HG03060 (cell line): ENCODE data around the gene DGKH.
"Not testable (repeated sequence)": the region's sequence is repeated elsewhere in the genome, so short reads cannot be mapped to it uniquely, and the experiment has no call there.

Experiments used
- ATAC-seq: cut with Tn5 transposase; IDR thresholded peaks from one replicate; pipeline ENCODE4 v1.9.1; 2021; ENCODE audit warnings: low read depth, moderate number of reproducible peaks; ENCODE audit not compliant: unreplicated experiment

DGKH gene

GRCh38 chr13:42068886-42069285 lies 20.4 kb downstream of the DGKH start:
- no peak for ATAC-seq

- ATAC-seq: not testable (repeated sequence)
These were observed 22.2 kb downstream of the DGKH start for GRCh38 chr13:42070599-42070998.

DNA sequence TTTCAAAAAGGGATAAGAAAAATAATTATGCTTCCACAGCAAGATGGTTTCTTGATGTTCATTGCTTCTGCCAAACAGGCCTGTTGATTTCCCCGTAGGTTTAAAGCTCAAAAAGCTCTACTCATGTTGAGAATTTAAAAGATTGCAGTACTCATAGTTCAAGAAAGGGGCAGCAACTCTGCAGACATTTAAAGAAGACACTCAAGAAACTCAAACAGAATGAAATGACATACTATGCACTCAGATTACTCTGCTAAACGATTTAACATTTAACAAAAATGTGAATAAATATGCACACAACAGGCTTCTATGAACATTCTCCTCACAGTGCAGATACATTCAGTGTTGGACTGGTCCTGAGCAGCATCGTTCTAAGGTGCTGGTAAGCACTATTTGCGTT lies 22.7 kb downstream of the DGKH start:
- not testable (repeated sequence) for ATAC-seq

- ATAC-seq: no peak
These were observed 23.4 kb downstream of the DGKH start for GRCh38 chr13:42071672-42072419.

DNA sequence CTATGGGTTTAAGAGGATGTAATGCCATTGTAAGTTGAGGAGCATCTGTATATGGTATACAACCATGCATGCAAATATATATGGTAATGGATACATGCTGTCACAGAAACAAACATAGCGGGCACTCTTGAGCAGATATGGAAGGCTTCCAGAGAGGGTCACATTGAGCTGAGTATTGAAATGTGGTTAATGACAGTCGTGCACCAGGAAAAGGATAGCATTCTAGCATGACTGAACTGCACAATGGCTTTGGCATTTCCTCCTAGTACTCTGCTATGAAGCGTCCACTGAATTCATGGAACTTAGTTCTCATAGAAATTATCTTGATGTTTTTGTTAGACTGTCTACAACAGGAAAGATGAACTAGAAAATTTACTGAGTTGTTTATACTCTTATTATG lies 25.2 kb downstream of the DGKH start:
- ATAC-seq: no peak

GRCh38 chr13:42075517-42075916 lies 27.1 kb downstream of the DGKH start:
- no peak for ATAC-seq

DNA sequence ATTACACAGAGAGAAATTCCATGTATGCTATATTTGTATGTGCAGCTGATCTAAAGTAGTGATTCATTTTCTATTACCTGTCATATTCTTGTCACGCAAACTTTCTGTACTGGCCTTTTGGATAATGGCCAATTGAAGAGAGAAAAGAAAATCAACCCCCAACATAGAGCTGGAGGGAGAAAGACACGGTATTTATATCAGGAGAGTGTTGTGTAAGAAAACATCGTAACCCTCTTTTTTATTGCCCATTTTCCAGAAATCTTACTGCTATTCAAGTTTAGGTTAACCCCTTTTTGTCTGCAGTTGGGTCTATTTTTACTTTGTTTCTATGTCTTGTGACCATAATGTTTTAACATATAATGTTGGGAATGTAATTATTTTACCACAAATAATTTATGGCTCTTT lies 27.9 kb downstream of the DGKH start:
- ATAC-seq: no peak

DNA sequence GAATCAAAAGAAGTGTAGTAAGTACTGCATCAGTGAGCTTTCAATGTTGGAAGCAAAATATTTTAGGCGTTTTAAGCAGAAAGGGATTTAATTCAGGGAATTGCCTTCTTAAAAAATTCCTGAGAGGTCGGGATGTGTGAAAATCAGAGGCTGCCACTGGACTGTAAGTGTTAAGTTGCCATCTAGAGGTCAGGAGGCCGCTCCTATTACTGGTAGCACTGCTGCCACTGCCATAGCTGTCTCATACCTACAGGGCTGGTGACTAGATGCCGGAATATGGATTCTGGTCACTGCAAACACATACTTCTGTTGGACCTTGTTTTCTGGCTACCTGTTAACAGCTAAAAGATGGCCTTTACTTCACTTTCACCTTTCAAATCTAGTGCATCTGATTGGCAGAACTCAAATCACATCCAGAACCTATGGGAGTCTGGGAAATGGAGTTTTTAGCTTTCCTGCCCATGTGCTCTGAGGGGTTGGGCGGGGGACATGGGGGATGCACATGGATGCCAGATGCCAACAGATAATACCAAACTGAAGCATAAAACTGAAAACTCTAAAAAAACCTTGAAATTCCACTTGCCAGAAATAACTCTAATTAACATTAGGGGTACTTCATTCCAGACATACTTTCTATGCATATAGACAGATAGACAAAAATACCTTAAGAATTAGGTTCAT lies 29.8 kb downstream of the DGKH start:
- no peak for ATAC-seq

DNA sequence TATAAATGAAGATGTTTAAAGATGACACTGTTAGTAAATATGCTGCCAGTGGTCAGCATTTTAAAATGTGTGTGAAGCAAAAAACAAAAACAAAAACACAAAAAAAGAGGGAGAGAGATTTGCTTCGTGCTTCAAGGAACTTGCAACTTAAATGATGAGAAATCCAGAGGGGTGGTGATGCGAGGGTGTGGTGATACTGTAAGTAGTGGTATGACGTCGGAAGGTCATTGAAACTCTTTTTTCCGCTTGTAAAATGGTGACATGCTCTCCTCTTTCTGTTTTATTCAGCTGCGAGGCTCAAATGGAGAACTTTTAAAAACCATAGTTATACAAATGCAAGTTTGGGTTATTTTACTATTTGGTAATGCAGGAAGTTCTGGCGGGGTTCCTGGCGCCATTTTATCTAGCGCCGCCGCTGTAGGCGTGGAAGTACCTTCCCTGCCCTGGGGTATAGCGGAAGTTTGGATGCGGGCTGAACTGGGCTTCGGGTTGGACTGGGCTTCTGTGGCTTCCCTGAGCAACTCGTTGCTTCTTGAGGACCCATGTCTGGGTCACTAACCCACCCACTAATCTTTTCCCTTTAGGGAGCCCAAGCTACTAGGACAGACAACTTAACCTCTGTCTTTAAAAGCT lies 34.8 kb downstream of the DGKH start:
- ATAC-seq: no peak

DNA sequence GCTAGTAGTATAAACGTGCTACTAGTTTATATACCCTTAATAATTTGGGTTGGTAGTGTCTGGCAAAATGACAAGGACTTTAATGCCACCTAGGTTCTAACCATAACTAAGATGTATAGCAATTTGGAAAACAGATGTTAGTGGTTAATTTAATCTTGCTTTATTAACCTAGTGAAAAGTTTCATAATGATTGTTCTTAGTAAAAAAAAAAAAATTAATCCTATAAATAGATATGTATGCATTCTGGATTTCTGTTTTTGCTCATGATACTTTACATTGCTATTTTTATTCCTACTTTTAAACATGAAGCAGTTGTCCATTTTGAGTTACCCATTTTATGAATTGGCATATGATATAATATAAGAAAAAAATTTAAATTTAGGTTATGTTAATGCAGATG lies 36.3 kb downstream of the DGKH start:
- ATAC-seq: no peak

- no peak for ATAC-seq
These were observed 38.1 kb downstream of the DGKH start for GRCh38 chr13:42086582-42086981.

DNA sequence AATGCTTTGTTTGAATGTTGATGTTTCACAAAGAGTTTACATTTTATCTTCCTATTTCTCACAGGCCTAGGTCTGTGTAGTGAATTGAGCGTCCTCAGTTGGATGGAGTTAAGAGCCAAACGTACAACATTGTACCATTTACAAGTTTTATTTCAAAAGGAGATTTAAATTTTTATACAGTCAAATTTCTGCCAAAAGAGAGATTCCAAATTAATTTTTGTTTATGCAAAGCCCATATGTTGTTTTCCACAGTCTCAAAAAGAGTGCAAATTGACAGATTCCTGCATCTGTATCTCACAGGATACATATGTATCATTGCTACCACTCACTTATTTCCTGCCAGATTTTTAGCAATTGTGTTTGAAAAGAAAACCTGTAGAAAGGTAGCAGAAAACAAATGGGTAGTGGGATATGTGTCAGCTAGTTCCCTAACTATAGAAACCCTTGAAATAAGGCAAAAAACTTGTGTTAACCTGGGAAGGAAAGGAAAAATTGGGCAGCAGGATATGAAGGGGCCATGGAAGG lies 46.1 kb downstream of the DGKH start:
- ATAC-seq: no peak

DNA sequence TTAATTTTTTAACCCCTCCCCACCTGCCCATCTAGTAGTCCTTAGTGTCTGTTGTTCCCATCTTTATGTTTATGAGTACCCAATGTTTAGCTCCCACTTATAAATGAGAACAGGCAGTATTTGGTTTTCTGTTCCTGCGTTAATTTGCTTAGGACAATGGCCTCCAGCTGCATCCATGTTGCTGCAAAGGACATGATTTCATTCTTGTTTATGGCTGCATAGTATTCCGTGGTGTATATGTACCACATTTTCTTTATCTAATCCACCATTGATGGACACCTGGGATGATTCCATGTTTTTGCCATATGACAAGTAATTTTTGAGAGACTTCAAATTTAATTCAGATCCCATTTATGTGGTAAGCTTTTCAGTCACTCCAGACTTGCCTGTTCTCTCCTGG lies 47.8 kb downstream of the DGKH start:
- ATAC-seq: not testable (repeated sequence)

DNA sequence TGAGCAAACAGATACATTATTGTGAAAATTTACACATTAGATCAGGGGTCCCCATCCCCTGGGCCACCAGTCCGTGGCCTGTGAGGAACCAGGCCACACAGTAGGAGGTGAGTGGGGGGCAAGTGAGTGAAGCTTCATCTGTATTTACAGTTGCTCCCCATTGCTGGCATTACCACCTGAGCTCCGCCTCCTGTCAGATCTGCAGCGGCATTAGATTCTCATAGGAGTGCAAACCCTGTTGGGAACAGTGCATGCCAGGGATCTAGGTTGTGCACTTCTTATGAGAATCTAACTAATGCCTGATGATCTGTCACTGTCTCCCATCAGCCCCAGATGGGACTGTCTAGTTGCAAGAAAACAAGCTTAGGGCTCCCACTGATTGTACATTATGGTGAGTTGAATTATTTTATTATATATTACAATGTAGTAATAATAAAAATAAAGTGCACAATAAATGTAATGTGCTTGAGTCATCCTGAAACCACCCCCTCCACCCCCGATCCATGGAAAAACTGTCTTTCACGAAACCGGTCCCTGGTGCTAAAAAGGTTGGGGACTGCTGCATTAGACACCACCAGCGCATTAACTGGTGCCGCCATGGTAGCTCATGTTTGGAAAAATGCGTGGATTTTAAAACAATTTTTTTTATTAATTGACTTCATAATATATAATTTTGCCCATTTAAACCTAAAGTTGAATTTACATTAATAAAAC lies 51.7 kb downstream of the DGKH start:
- ATAC-seq: no peak

DNA sequence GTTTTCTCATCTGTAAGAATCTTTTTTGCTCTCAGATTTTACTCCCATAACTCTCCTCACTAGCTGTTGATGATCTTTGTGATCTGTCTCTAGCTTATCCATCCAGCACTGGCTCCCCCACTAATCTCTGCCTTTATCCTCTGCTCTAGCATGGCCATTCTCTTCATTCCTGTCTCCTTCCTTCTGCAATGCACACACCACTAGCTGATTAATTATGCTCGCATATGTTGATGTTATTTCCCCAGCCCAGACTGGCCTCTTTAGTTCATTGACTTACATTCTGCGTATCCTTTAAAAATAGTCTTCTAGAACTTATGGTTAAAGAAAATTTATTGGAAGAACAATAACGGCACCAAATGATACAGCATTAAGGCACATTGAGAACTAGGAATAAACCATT lies 52.5 kb downstream of the DGKH start:
- no peak for ATAC-seq

DNA sequence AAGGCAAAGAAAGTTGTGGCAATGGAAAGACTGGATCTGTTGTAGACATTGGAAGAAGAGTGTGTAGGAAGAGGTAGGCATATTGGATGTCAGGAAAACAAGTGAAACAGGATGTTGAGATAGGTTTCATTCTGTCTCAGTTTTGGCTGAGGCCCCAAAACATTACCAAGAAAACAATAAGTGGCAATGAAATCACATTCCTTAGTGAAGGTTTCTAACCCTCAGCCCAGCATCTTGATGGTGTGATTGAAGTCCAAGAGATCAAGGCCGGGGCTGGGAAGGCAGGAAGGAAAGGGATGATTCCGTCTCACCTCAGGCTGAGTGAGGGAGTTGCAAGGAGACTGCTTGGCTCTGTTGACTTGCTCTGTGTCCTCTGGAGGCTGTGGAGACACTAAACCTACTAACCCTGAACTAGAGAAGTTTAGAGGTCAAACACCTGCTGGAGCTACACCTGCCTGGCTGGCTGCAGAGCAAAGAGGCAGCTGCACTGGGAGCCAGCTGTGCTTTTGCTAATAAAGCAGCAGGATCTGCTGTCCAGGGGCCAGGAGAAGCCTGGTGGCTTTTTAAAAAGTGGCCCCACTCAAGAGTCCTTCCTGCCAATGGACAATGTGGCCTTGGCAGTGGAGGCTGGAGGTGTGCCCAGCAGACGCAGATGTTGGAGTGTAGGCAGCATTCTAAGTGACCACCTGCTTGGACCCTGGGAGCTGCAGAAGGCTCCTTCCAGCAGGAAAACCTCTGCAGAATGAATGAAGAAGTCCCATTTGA lies 53.6 kb downstream of the DGKH start:
- ATAC-seq: no peak

GRCh38 chr13:42102961-42103865 lies 54.8 kb downstream of the DGKH start:
- ATAC-seq: no peak

DNA sequence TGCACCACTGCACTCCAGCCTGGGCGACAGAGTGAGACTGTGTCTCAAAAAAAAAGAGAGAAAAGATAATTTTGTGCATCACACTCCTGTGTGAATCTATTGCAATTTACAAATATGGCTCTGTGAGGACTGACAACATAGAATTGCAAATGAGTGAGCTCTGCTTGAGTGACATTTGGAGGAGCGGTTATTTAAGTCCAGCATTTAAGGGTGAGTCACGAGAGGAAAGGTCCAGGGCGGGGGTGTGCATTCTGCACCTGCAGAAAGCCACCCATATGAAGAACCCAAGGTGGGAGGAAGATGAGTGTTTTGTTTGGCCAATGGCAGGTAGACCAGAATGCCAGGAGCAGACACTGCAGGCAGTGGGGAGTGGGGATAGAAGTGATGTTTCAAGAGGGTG lies 58.5 kb downstream of the DGKH start:
- ATAC-seq: no peak

GRCh38 chr13:42107421-42107820 lies 59.0 kb downstream of the DGKH start:
- no peak for ATAC-seq
